GM19452 (cell line): ENCODE measurements around the gene CALR3.
"Not testable (repeated sequence)": the region's sequence is repeated elsewhere in the genome, so short reads cannot be mapped to it uniquely, and the experiment has no call there.

Experiments used
- ATAC-seq: cut with Tn5 transposase; IDR thresholded peaks from one replicate; pipeline ENCODE4 v1.9.1; 2021; ENCODE audit not compliant: unreplicated experiment

Gene CALR3, protein sequence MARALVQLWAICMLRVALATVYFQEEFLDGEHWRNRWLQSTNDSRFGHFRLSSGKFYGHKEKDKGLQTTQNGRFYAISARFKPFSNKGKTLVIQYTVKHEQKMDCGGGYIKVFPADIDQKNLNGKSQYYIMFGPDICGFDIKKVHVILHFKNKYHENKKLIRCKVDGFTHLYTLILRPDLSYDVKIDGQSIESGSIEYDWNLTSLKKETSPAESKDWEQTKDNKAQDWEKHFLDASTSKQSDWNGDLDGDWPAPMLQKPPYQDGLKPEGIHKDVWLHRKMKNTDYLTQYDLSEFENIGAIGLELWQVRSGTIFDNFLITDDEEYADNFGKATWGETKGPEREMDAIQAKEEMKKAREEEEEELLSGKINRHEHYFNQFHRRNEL

DNA sequence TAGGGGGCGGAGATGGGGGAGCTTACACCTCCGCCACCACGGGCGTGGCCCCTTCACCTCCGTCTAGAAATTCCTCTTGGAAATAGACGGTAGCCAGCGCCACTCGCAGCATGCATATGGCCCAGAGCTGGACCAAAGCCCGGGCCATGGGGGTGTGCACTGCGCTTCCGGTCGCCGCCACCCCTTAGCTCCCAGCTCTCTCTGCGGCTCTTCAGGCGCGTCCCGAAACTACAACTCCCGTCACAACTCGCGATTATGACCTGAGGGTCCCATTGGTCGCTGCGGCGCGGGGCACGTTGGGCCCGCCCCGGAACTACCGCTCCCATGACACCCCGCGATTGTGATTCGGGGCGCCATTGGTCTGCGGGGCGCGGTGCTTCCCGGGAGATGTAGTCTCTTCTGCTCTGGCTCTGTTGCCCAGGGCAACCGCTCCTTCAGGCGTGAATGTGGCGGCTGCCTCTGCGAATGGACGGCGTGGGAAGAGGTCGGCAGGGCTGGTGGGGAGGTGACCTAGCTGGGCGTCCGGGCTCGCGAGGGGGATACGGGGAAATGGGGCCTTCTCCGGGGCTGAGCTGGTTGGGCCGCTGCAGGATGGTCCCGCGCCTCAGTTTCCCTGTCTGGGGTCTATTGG, at the start of gene CALR3, which contains the start of gene C19orf44:
CALR3 (minus strand) TSS at position 186 of the 631 bp plus-strand sequence; CDS start at position 148, 38 bp downstream.
C19orf44 (plus strand) TSS at position 413 of the 631 bp plus-strand sequence. CDS start 4,399 bp downstream, outside the sequence.
- ATAC-seq: peak; percentile 95

DNA sequence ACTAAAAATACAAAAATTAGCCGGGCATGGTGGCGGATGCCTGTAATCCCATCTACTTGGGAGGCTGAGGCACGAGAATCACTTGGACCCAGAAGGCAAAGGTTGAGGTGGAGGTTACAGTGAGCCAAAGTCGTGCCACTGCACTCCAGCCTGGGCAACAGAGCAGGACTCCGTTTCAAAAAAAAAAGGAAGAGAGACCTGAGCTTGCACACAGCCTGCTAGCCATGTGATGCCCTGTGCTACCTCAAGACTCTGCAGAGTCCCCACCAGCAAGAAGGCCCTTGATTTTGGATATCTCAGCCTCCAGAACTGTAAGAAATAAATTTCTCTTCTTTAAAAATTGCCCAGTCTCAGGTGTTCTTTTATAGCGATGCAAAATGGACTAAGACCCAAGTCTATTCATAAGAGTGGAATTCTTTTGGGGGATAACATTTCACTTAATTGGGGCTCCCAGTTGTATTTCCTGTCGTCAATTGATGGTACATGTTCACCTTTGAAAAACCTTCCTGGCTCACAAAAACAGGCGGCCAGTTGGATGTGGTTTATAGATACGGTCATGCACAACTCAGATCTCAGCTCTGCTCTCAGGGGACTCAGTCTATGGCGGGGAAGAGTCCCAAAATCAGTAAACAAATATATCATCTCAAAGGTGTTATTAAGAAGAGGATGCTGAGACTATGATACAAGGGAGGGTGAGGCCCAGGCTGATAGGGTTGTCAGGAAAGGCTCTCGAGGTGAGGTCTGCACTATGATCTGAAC, 48.7 kb upstream of the CALR3 start:
- no peak for ATAC-seq

DNA sequence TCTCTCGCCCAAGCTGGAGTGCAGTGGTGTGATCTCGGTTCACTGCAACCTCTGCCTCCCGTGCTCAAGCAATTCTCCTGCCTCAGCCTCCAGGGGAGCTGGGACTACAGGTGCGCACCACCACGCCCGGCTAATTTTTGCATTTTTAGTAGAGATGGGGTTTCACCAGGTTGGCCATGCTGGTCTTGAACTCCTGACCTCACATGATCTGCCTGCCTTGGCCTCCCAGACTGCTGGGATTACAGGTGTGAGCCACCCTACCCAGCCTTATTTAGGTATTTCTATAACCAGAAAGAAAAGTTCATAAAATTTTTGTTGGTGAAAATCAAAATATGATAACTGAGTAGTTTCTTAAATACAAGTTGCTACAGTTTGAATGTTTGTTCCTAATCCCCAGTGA, 47.8 kb upstream of the CALR3 start:
- ATAC-seq: not testable (repeated sequence)

DNA sequence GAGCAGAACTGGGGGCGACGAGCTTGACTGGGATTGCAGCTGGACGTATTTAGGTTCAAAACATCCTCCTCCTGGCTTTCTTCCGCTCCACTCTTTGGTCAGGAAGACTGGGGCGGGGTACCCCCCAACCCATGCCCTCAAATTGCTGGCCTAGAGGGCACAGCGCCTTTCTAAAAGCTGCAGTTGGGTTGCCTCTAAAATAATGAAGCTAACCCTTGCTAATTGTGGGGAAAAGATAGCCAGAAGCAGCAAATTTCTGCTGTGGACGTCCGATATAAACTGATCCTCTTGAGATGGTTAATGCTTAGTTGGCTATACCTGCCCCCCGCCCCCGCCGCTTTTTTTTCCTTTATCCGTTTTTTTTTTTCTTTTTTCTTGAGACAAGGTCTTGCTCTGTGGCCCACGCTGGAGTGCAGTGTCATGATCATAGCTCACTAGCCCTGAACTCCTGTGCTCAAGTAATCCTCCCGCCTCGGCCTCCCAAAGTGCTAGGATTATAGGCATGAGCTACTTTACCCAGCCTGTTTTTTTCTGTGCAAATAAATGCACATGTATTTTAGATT, 47.0 kb upstream of the CALR3 start:
- no peak for ATAC-seq

DNA sequence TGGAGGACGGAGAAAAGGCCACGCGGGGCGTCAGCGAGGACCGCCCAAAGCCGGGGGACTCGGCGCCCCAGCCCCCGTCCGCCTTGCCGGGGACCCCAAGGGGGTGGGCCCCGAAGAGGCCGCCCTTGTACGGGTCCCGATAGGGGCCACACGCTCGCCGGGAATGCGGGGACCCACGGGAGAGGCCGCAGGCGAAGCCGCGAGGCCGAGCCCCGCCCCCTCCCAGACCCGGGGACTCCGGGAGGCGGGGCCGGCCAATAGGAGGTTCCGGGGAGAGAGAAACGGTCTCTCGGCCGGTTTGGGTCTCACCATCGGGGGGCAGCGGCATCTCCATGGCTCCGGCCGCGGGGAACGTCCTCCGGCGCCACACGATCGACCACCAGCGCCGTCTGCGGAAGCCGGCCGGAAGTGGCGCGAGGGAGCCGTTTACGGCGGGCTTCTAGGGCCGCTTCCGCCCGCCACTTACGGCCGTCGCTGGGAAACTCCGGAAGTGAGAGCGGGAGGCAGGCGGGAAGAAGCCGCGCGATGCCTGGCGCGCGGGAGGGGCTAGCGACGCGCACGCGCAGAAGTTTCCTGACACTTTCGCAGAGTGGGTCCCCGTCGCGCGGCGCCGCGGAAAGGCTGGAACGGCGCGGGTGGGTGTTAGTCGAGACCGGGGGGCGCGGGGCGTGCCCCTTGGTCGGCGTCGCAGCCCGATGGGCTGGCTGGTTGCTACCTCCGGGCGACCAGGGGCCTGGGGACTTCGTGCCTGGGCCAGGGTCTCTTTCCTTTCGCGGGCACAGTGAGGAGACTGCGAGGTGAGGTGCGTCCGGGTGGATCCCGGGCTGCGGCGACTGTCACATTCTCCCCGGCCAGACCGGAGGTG, 46.3 kb upstream of the CALR3 start, which contains the start of gene CHERP:
CHERP (minus strand) TSS at position 393 of the 865 bp plus-strand sequence; CDS start at position 334, 59 bp downstream.
- peak; percentile 73 for ATAC-seq

DNA sequence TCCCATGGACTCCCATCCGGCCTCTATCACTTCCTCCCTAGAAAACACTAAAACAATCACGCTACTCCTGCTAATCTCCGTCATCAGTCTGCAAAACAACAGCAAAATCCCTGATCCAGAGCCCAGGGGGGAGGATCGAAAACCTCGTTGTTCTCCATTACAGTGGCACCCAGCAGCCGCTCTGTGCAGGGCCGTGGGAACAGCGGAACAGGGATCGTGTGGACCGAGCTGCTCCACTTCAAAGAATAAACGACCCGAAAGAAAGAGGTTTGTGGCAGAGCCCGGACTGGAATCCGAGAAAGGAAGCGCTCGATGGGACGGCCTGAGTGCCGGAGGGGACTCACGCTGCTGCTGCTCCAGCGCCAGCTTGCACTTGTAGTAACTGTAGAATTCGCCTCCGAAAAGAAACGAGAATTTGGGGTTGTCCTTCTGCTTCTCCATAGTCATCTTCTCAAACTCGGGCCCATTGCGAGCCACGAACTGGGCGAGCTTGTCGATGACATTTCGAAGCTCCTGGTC, 45.6 kb upstream of the CALR3 start:
- ATAC-seq: no peak

DNA sequence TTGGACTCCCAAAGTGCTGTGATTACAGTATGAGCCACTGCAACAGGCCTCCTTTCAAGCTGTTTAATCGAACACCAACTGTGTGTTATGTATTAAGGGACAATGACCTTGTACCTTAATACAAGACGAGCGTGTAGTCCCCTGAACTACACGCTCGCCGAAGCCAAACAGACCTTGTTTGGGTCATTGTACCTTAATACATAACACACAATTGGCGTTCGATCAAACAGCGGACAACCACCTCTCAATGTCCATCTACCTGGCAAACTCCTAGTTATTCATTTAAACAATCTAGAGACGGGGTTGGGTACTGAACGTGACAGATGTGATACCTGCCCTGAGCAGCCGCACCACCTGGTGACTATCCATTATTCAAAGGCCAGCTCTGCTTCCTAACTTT, 45.0 kb upstream of the CALR3 start:
- ATAC-seq: no peak

DNA sequence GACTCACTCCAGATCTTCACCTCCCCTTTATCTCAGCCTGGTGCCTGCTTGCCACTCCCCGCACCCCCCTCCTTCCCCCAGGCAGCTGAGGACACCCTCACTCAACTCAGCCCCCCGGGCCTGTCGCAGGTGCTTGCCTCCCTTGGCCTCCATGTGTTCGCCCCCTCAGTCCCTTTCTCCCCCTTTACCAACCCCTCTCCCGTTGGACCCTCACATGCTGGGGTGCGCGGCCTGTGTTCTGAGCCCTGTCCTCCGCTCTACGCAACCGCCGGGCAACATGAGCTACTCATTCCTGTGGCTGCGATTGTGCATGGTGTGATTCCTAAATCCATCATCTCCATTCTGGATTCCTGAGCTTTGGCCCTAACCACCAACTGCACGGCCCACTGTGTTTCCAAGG, 41.1 kb upstream of the CALR3 start:
- ATAC-seq: no peak

DNA sequence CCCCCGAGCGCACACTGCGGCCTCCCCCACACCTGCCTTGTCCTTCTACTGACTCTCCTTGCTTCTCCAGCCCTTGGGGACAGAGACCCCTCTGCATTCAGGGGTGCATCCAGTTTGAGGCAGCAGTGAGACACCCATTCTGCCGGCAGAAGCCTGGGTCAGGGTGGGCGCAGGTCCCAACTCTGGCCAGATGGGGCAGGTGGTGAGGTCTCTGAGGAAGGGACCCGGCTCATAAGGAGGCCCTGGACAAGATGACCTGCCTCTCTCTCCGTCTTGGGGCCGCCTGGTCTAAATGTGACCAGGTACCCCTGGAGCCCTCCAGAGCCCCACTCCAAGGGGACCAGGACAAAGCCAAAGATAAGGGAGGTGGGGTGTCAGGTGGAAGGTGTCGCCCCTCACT, 40.2 kb upstream of the CALR3 start:
- ATAC-seq: no peak

DNA sequence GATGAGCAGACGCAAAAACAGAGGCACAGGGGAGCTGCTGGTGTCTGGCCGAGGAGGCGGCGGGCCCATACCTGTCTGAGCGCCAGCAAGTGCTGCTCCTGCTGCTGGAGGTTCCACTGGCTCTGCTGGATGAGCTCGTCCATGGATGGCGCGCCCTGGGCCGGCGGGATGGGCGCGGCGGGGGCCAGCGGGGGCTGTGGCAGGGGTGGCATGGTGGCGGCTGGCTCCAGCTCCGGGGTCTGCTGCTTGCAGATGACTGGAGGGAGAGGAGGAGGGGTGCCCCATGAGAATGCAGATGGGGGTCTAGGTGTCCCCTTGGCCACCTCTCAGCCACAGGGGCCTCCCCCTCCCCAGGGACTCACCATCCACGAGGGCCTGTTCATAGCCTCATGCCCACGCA, 39.4 kb upstream of the CALR3 start:
- no peak for ATAC-seq

DNA sequence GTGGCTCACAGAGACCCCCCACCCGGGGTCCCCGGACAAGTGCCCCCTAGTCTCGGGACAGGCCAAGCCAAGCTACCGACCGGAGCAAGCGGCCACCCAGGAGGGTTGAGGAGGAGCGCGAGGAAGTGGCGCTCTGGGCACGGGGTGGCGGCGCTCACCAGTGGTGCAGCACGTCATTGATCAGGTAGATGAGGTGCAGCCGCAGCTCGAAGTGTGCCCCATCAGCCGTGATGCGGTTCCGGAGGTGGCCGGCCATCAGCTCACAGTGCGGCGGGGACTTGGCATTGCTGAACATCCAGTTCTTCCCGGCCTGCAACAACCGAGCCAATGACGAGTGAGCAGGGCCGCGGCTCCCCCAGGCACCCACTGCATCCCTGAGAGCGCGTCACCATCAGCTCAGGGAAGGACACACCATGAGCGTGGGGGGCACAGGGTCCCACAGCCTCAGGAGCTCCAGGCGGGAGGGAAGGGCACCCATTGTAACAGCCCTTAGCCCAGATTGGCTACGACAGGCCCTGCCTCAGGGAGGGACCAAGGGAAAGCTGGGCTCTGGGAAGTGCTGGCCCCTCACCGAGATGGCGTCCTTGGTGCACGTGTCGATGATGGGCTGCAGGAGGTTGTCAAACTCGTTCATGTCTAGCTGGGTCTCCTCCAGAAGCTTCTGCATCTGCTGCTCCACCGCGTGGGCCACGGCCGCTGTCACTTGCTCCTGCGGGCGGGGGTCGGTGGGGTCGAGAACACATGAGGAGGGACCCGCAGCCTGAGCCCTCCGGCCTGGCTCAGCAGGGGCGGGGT, 36.7 kb upstream of the CALR3 start:
- ATAC-seq: no peak

DNA sequence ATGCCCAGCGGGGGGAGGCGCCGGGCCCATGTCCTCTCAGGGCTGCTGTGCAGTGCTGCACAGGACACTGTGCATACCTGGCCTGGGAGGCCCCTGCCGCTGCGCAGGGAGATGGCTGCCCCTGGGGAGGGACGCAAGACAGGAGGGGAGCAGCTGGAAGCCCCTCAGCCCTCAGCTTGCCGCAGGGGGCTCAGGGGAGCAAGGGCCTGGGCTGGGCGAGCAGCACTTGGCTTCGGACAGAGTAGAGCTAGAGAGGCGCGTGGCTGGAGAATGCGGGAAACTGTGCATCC, 35.4 kb upstream of the CALR3 start:
- no peak for ATAC-seq

DNA sequence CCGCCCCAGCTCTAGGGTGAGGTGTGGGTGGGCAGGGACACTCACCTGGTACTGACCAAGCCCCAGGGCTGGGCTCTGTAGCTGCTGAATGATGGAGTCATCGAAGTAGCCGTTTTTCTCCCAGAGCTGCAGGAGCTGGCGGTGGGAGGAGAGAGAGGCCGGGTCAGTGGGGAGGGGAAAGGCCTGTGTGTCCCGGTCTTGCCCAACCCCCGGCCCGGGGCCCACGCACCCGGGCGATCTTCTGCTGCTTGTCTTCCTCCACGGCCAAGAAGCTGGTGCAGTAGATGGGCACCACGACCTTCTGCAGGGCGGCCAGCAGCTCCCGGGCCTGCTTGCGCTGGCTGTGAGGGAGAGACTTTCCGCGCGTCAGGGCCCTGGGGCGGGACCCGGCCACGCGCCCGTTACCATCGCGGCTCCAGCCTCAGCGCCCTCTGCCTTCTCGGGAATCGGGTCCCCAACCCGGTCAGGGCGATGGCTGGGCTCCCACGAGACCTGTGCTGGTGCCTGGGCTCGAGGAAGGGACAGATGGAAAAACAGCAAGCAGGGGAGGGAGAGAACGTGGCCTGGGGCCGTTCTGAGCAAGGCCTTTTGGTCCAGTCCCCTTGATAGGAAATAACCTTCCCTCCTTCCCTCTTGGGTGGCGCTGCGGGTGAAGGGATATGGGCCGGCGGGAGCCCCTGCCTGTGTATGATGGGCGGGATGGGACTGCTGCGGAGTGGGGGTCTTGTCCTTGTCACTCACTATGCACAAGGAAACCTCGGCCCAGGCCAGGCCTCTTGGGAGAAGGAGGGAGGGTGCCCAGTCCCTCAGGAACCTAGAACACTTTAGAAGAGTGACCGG, 34.8 kb upstream of the CALR3 start:
- no peak for ATAC-seq

DNA sequence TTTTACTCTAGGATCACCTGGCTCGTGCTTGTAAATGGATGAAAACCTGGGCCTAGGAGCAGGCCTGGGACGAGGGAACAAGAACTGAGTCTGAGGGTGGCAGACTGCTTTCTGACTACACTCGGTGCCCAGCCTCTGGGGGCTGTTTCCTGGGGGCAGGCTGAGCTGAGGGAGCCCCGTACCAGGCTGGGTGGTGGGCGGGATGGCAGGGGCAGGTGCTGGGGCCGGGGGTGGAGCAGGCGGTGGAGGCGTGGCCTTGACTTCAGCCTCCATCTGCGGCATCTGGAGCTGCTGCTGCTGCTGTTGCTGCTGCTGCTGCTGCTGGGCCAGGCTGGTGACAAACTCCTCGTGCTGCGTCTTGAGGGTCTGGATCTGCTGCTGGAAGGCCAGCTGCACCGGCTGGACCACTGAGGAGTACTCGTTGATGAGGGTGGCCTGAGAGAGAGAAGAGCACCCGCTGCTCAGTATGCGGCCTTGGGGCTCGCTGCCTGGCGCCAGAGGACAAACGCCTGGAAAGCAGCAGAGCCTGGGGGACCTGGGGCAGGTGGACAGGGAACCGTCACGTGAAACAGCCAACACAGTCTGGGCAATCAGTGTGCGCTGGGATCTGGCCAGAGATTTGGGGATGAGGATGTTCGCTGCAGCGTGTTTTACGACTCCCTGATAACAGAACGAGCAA, 33.6 kb upstream of the CALR3 start:
- no peak for ATAC-seq

DNA sequence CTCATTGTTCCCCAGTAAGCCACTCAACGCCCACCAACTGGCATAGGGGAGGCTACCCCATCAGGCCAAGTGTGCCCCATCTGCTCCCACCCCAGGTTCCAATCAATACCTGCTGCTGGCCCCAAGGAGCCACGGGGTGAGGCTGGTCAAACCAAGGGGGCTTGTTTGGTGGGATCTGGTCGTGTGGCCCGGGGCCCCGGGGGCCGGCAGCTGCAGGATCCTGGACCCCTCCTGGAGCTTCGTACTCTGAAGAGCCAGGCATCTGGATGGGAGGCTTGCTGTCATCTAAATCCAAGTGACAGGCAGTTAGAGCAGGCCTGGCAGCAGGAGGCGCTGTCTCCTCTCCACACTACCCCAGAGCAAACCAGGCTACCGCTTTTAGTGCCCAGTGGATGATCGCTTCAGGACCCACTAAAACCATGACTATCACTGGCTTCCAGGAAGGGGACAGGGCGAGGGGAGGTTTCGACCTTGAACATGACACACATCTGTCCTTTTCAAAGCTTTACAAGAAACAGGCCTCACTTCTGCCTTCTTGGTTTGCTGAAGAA, 32.1 kb upstream of the CALR3 start:
- ATAC-seq: no peak

DNA sequence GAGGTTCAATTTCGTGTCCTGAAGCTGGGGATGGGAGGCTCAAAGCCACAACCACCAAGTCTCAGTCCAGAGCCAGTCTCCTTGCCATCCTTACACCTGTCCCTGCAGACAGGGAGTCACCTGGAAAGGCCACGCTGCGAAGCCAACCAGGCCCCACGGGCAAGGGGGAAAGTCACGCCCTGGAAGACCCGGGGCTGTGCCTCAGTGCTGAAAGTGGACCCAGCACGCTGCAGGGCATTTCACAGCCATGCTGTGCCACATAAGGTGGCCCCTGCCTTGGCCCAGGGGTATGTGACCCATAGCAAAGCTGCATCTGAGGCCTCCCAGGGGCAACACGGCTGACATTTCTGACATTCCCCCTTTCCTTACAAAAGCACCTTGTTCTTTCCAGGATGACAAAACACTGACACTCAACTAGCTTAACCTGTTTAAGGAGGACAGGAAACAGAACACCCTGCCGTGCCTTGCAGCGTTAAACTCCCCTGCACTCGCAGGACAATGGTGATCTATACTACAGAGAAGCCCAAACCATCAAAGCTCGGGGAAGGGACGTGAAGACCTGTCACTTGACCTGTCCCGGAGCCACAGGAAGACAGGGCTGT, 31.5 kb upstream of the CALR3 start:
- no peak for ATAC-seq

DNA sequence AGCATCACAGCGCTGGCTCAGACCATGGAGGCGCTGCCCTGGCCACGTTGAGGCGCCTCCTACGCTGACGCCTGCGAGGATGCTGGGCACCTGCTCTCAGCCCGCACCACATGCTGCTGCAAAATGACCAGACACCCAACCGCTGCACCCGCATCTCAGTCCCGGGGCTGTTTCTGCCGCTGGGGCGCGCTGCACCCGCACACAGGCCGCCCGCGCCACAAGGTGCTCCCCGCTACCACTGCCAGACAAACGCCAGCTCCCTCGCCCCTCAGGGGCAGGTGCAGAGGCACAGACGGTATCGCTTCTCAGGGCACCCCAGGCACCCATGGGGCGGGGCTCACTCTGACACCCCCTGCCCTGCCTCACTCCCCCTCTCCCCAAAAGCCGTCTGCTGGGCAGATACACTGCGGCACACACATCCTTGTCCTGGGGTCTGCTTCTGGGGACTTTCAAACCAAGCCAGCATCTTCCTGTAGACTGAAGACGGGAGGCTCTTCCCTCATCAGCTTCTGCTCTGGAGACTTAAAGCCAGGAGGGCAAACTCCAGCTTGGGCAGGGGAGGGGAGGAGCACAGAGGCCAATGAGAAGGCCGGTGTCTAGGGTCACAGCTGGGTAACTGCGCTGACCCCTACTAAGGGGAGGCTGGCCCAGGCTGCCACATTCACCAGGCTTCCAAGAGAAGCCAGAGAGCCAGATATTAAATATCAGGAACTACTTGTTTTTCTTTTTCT, 29.9 kb upstream of the CALR3 start:
- no peak for ATAC-seq
